ENCODE data around the gene CYB561A3. TPM values are rescaled to one million over a fixed set of nuclear protein-coding genes. Genes with fewer than 3 reads are reported as not detected.

Gene CYB561A3
- total and polyA plus RNA-seq, 2 of the 13 experiments (the other 11 are each of a cell fraction or from before 2014, with no cell fraction given): 11.4 to 14.9 TPM

GRCh38 chr11:61378713-61379313, 17.1 kb upstream of the CYB561A3 start (continued):
- TF ChIP-seq USF2 (IDR thresholded peaks at IDR 0.05; ENCODE audit: low read depth, low read length) (no peak), USF2 (CRISPR knock-in tag; IDR thresholded peaks at IDR 0.05; ENCODE audit: borderline replicate concordance) (no peak), DNMT1 (CRISPR knock-in tag; IDR thresholded peaks at IDR 0.05) (no peak), U2AF2 (IDR thresholded peaks at IDR 0.05; ENCODE audit: low read depth, low read length) (no peak), MED13 (CRISPR knock-in tag; IDR thresholded peaks at IDR 0.05) (no peak), NAIF1 (CRISPR knock-in tag; IDR thresholded peaks at IDR 0.05; ENCODE audit: borderline replicate concordance) (no peak), ZNF121 (CRISPR knock-in tag; IDR thresholded peaks at IDR 0.05) (0 out of 2 replicates have a peak, but pooled peaks have one; percentile 27), SP5 (CRISPR knock-in tag; IDR thresholded peaks at IDR 0.05; ENCODE audit: borderline replicate concordance, low read depth) (no peak), MNT (IDR thresholded peaks at IDR 0.05) (no peak), DRAP1 (CRISPR knock-in tag; IDR thresholded peaks at IDR 0.05) (no peak), ZNF841 (CRISPR knock-in tag; IDR thresholded peaks at IDR 0.05; ENCODE audit: borderline replicate concordance) (no peak), GATAD2A (CRISPR knock-in tag; IDR thresholded peaks at IDR 0.05) (0 out of 2 replicates have a peak, but pooled peaks have one; percentile 13), MIER3 (CRISPR knock-in tag; IDR thresholded peaks at IDR 0.05; ENCODE audit: borderline replicate concordance) (no peak), ZSCAN20 (CRISPR knock-in tag; IDR thresholded peaks at IDR 0.05; ENCODE audit: borderline replicate concordance) (no peak), KDM5A (IDR thresholded peaks at IDR 0.05; ENCODE audit: borderline replicate concordance, low read length) (no peak)

Data from HepG2 (cell line).